NCI-H345 treated with DMSO at 0.1 percent for 48 hours (cell line): ENCODE results near the gene PRKAA2.

Source experiments
- DNase-seq: peaks from one replicate; lab custom pipeline; 2025; ENCODE audit not compliant: unreplicated experiment; lab: John Stamatoyannopoulos, UW

PRKAA2 gene

DNA sequence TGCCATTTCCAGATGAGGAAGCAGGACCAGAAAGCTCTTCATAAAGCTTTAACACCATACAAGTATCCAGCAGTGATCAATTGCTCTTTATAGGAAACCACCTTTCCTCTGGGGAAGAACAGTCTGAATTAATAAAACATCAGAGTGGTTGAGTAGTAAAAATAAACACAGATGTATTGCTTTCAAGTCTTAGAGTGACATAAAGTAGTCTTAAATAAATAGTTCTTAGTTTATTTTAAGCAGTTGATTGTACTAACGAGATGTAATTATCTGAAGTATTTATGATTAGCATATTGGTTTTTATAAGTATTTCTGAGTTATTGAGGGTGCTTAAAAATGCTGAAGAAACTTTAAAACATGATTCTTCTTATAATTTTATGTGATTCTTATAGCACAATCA, 67.0 kb downstream of the PRKAA2 start:
- no peak for DNase-seq

DNA sequence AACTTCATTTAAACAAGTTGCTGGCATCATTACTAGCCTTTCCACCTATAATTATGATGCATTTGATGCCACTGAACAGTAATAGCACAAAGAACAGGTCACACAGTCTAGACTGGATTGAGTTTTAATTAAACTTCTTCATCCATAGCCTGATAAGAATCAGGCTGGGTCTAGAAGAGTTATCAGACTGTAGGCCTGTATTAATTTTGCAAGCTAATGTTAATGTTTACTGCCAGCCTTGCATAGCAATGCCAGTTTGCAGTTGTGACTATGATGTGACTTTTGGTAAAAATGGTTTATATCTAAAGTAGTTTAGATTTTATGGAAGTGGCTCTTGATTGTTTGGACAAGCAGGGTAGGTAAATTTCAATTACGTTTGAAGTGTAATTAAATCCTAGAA, 68.0 kb downstream of the PRKAA2 start:
- no peak for DNase-seq

GRCh38 chr1:56715156-56715555, 70.0 kb downstream of the PRKAA2 start:
- no peak for DNase-seq

GRCh38 chr1:56719171-56719570, 74.1 kb downstream of the PRKAA2 start:
- no peak for DNase-seq

DNA sequence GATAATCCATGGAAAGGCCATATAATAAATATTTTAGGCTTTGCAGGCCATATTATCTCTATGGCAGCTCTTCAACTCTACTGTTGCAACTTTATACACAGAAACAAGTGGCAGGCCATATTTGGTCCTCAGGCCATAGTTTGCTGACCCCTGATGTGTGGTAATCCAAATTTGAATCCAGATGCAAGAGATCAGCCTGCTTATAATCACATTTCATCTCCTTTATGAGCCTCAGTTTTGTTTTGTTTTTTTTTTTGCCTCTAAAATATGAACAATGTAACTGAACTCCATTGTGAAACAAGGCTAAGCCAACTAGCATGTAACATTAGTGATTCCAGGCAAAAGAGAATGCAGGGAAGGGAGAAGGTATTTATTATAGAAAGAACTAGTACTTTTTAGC, 81.6 kb downstream of the PRKAA2 start:
- DNase-seq = no peak

DNA sequence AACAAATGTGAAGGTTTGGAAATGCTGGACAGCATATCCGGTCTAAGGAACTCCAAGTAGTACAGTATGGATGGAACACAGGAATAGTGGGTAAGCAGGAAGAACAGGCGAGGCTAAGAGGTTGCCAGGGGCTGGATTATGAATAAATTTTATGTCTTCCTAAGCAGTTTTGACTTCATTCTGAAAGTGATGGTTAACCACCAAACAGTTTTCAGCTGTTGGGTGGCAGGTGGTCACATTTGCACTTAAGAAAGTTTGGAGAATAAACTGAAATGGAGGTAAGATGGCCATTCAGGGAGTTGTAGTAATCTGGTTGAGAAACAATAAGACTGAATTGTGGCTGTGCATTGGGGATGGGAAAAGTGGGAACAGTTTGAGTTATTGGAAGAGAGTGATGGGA, 83.8 kb downstream of the PRKAA2 start:
- DNase-seq = no peak

- no peak for DNase-seq
Observed at GRCh38 chr1:56745231-56745630, 100.1 kb downstream of the PRKAA2 start.

DNA sequence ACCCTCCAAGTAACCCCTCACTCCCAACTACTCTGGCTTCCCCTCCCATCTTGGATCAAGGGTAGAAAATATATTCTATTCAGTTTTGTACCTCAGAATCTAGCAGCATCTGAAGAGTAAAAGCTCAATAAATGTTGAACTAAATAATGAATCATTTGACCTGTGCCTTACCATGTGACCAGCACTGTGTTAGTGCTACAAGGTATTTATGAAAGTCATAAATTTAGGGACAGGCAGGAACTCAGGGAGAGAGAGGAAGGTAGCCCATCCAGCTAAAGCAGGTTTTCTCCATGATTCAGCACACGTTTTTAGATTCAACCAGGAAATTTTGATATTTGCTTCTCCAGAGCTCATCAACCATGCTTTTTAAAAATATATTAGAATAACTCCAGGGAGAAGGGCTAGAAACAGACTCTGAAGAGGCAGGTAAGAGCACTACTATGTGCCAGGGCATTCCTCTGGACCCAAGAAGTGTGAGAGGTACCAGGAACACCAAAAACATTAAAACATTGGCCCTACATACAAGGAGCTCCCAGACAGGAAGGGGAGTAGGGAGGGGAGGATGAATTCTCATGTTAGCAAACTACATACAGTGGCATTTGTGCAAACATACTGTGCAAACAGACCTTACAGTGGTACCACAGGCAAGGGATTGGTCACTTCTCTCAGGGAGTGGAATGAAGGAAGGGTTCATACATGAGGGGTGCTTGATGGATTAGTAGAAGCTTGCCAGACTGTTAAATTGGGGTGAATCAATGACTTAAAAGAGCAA, 109.8 kb downstream of the PRKAA2 start:
- DNase-seq = no peak

DNA sequence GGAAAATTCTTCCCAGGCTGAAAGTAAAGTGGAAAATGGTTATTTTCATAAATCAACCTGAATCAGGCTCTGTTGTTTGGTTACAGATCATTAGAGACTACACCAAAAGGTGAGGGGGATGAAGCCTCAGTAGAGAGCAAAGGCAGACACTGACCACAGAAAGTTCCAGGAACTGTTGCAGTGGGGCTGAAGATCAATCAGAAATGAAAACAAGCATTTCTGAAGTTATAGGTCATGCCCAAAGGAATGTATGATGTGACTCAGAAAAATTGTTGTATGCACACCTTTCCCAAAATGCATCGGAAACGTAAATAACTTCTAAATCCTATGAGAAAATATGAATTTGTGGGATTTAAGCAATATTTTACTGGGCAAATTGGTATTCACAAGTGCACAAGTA, 110.8 kb downstream of the PRKAA2 start:
- no peak for DNase-seq

- DNase-seq = no peak
Observed at GRCh38 chr1:56758135-56758534, 113.0 kb downstream of the PRKAA2 start.

GRCh38 chr1:56758794-56759193, 113.7 kb downstream of the PRKAA2 start:
- DNase-seq = no peak
